NCI-H1105 treated with DMSO at 0.1 percent for 48 hours (cell line): ENCODE results near the gene GMDS.

Source experiments
- DNase-seq: peaks from one replicate; lab custom pipeline; 2025; lab: John Stamatoyannopoulos, UW

Gene GMDS

GRCh38 chr6:1644516-1645060, 600.8 kb downstream of the GMDS start:
- DNase-seq: no peak

DNA sequence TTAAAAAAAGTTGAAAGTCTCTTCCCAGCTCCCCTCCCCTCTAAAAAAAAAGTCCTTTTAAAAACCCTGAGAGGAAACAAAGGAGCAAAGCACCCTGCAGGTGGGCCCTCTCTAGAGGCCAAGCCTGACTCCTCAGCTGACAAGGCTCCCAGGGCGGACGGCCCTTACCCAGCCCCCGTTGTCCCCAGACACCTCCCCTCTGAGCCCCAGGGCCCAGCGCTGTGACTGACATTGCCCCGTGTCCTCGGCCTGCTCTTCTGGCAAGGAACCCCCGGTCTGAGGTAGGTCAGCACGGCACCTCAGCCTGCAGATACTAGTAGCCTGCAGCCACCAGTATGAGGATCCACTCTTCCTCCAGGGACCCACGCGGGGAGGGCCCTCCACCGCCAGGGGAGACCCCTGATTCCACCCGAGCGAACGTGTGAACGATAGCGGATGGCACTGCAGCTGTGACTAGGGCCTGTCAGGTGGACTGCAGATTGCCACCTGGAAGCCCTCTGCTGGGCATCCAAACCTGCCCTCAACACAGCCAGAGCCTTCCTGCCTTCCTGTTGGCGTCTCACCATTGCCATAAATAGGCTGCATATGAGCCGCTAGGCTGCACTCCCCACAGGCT, 601.5 kb downstream of the GMDS start:
- DNase-seq: no peak

DNA sequence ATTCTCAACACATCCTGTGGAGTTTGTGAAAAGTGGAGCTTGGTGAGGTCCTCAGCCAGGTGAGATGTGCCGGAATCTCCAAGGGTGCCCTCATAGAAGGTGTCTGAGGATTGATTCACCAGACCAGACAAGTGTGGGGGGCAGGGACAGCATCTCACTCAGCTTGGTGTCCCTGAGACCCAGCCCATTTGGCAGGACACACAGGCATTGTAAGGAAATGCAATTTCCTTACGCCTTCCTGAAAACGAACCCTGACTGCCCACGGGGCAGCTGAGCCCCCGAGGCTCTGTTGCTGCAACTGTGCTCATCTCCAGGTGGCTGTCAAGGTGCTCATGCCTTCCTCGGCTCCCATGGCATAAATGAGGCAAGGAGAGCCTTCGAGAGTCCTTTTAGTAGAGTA, 602.3 kb downstream of the GMDS start:
- no peak for DNase-seq

DNA sequence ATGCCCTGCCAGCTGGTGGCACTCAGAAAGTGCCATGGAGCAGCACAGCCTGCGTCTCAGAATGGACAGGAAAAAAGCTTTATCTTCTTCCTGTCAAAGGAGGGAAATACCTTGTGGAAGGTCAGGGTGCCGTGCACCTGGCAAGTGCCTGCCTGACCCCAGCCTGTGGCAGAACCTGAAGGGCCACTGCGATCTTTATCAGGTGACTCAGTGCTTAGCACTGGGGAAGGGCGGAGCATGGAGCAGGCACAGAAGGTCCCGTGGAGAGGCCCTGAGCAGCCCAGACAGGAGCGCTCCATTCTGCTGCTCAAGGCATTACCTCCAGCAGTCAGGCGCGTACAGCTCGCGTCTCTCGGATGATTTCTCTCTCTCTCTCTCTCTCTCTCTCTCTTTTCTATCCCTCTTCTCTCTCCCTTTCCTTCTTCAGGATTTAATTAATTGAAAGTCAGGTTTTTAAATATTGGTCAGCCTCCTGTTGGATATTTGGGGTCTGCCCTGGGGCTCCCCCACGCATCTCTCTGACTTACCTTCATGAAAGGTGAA, 604.0 kb downstream of the GMDS start:
- DNase-seq: no peak

DNA sequence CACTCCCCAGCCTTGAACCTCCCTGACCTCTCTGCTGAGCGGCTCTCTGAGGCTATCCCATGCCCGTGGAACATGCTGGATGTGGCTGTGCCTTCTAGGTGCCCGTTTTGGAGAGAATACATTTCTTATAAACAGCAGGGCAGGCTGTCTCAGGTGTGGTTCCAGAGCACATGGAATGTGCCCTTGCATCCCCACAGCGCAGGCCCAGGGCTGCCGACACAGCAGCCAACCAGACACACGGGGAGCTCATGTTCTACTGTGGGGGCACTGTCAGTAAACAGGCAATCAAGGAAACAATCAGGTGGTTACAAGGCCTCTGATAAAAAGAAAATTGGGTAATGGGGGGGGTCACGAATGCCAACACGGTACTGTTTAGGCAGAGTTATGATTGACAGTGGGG, 604.9 kb downstream of the GMDS start:
- DNase-seq: no peak

GRCh38 chr6:1639430-1639829, 606.0 kb downstream of the GMDS start:
- DNase-seq: no peak

DNA sequence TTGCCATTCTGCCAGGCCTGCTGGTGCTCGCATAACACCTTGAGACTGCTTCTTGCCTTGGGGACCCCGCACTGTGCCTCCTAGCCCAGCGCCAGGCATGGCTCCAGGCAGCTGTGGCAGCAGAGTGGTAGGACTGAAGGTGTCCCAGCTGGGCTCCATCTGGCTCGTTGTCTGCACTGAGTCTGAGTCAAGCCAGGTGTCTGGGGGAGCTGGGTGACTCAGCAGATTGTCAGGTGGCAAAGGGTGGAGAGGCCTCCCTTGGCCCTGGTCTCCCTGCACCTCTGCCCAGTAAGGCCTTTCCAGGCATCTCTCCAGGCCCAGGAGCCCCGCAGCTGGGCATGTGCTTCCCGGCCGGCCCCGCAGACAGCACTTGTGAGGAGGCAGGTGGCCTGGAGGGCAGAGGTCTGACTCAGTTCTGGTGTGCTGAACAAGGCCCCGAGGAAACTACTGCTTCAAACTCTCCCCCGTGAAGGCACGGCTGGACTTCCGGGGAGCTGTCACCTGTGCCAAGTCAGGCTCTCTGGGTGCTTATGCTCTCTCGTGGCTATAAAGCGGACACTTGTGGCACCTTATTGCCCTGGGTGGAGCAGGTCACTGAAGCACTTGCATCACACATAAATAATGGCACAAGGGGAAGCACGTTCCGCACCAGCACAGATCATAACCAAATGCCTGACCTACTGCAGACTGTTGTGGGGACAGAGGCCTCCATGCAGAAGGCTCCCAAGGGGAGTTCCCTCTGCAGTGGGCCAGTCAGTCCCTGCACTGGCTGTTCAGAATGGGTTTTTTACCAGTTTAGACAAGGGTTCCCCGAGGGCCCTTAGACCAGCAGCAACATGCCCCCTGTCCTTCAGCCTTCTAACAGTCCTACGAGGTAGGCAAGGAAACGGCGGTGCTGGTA, 608.2 kb downstream of the GMDS start:
- DNase-seq: peak; percentile 21

- DNase-seq: no peak
Observed at GRCh38 chr6:1636272-1636825, 609.1 kb downstream of the GMDS start.

DNA sequence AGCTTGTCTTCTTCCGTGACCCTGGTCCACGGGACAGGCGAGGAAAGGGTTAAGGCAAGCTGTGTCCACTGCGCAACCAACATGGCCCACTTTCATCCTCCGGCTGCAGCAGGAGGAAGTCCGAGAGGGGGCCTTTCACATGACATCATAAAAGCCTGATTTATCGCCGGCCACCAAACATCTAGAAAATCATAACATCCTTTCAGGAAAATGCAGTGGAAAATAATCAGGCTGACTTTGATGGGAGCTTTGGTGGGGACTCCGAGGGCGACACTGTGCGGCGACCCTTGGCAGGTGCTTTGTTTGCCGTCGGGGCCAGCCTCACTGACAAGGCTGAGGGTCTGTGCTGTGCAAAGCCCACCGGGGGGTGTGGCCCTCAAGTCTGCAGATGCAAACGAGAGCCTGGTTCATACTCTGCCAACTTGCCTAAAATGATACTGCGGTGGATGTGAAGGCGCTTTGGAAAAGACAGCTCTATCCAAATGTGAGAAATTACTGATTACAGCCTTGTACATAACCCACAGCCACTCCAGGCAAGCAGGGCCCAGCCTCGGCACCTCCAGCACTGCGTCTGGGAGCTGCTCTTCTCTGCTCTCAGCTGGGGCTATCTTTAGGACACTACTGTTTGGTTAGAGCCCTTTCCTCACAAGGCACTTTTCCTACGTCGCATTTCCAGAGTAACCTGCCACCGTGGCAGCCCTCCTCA, 609.9 kb downstream of the GMDS start:
- DNase-seq: no peak

GRCh38 chr6:1634081-1634480, 611.3 kb downstream of the GMDS start:
- no peak for DNase-seq

GRCh38 chr6:1633366-1634021, 611.9 kb downstream of the GMDS start:
- DNase-seq: no peak

DNA sequence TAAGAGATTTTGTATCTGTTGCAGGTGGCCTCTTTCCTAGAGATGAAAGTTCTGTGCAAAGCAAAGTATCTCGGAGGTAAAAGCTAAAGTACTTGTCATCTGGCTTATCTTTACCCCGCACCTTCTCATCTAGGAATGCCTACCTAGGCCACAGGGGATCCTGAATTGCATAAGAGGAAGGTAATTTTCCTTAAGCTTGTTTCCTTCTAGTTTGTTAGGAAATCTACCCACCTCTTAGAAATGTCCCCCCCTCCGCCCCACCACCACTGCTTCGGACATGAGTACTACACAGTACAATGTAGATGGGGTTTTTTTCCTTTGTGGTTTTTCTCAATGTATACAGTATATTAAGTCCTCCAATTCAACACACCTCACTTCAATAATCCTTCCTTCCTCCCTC, 614.2 kb downstream of the GMDS start:
- DNase-seq: no peak

DNA sequence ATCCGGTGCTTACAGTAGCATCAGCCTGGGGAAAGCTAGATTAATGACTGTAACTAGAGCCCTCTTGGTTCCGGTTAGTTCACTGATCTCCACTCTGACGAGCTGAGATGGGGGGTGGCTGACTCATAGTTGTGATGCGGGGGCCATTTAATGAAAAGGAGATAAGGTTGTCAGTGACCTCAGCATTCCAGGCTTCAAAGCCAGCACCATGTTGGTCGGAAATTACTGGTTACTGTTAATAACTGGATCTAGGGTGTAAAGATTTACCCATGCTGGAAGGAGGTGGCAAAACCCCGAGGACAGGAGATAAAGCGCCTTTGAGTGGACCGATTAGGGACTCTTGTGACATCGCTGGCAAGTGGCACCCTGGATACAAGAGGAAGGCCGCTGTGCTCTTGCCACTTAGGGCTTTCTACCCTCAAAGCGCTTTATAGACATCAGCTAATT, 614.6 kb downstream of the GMDS start:
- DNase-seq: no peak

DNA sequence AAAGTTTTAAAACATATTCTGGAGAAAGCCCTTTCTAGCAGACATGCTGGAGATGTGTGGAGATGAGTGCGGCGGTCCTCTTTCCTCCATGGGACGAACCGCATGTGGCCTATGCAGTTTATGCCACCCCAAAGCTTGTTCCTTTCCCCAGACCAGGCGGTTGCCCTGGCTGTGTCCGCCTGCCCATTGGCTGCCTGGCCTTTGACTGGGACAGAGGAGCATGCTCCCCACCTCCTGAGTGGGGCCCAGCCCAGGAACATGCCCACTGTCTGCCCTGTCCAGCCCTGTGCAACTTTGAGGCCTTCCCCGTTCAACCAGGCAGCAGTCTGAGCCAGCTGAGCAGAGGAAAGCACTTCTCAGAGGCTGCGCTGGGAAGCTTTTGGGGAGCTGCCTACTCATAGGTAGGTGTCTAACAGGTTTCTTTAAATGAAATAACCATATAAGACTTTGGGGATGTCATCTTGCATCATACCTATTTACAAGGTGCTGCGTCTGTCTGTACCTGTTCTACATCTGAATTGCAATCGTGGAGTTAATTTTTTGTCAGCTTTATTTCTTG, 615.1 kb downstream of the GMDS start:
- no peak for DNase-seq

DNA sequence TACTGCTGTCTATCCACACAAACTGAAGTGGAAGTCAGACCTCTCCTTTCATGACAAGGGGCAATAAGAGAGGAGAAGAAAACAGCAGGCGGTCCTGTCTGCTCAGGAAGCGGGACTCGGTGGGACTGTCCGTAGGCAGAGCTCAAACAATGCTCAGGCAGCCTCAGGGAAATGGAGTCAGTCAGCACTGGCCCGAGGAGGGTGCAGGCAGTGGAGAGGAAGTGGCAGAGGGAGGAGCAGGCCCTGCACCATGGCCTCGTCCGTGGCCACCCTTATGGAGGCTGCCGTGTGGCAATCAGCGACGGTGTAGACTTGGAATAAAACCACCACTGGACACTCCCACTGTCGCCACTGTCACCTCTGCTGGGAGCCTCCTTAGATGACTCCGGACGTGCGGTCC, 616.1 kb downstream of the GMDS start:
- DNase-seq: no peak

DNA sequence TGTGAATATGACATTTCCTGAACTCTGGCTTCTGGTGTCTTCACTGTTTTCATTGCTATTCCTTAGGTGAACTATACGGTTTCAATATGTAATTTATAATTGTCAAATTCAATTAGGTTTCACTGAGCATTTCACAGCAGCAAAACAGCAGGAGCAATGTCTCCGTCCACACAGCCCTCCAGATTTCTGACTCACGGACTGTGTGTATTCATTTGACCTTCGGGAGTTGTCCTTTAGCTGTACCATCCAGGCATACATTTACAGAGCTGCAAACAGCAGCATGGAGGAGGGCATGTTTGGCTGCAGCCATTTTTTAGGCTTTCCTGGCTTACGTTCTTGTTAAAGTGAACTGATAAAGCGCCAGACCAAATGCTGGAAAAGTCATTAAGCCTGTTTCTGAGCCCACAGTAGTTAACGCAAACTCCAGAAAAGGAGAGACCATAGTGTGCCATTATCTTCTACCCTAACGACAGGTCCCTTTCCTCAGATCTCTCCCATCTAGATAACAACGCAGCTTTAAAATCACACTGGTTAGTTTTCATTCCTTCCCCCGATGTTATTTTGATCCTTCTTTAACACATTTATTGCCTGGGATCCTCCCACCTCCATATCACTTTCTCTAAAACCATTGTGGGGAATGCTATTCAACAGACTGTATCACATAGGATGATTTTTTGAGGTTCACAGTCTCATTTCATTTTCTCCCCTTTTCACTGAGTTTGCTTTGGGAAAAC, 617.4 kb downstream of the GMDS start:
- no peak for DNase-seq

- no peak for DNase-seq
Observed at GRCh38 chr6:1626481-1626880, 618.9 kb downstream of the GMDS start.

DNA sequence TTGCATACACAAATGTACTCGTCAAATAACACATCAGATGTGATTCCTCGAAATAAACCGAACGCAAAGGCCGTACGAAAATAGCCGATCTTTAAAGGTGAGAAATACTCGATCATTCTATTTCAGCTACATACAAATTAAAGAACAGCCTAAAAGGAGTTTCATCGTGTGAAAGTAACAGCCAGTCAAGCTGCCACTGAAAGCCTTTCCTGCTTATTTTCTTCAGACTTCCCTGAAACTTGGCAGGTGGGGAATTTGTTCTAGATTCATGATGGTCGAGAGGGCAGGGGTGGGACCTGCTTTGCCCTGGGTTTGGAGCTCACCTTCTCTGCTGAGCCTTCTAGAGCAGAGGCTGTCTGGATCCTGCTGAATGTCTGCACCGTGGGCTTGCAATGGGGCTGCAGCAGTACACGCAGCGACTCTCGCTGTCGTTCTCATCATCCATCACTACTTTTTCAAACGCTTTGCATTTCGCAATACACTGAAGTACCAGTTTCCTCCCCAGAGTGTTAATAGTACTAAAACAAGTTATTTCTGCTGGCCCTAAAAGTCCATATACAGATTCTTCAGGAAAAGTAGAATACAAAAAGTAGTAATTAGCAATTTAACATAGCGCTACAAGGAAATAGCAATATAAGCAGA, 619.5 kb downstream of the GMDS start:
- no peak for DNase-seq

- no peak for DNase-seq
Observed at GRCh38 chr6:1624851-1625781, 620.3 kb downstream of the GMDS start.
